ENCODE measurements around the gene POLR2A.

The POLR2A gene

DNA sequence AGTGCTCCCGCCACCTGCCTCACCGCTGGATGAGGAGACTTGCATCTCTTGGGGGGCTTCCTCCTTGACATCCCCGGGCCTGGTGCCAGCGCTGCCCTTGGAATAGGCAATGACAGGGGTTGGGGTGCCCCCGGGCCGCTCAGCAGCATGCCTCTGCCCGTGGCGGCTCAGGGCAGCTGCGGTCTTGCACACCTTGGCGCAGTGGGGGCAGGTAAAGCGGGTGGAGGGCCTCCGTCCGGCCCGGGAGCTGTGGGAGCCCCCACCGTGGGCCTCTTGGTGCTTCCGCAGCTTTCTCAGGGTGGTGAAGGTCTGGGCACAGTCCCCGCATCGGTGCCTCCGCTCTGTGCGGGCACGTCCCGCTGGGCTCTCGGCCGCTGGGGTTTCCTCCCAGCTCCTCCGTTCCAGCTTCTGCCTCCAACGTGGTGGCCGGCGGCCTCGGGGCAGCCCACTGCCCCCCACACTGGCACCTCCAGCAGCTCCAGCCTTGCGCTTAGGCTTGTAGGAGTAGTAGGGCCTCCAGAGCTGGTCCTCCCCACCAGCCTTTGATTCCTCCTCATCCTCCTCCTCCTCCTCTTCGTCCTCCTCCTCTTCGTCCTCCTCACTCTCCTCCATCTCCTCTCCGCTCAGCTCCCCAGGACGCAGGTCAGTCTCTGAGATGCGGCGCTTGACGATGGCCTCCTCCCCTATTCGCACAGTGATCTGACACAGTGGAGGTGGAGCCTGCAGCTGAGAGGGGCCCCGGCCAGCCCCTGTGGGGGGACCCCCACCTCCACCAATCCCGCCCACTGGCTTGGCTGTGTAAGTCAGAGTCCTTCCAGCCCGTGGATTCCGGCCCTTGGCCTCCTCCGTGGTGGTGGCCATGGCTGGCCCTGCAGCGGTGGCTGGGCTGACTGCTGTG, 21.4 kb upstream of the POLR2A start:
- no peak for DNase-seq (ENCODE audit: low read depth)
- H3K4me3 ChIP-seq (ENCODE audit: low read length): no peak overlapping the region
- no peak for TF ChIP-seq CTCF (conservative IDR thresholded peaks at IDR 0.05; ENCODE audit: low read depth, low read length)

- DNase-seq (ENCODE audit: low read depth): no peak
- H3K4me3 ChIP-seq (ENCODE audit: low read length): no peak overlapping the region
- TF ChIP-seq CTCF (conservative IDR thresholded peaks at IDR 0.05; ENCODE audit: low read depth, low read length): no peak
Observed at GRCh38 chr17:7463372-7463846, 20.8 kb upstream of the POLR2A start.

GRCh38 chr17:7464081-7464480, 20.1 kb upstream of the POLR2A start:
- no peak for TF ChIP-seq CTCF (conservative IDR thresholded peaks at IDR 0.05; ENCODE audit: low read depth, low read length)
- no peak for DNase-seq (ENCODE audit: low read depth)
- no peak overlapping the region for H3K4me3 ChIP-seq (ENCODE audit: low read length)

- no peak overlapping the region for H3K4me3 ChIP-seq (ENCODE audit: low read length)
- DNase-seq (ENCODE audit: low read depth): no peak
- TF ChIP-seq CTCF (conservative IDR thresholded peaks at IDR 0.05; ENCODE audit: low read depth, low read length): no peak
Observed at GRCh38 chr17:7465597-7466275, 18.4 kb upstream of the POLR2A start.

DNA sequence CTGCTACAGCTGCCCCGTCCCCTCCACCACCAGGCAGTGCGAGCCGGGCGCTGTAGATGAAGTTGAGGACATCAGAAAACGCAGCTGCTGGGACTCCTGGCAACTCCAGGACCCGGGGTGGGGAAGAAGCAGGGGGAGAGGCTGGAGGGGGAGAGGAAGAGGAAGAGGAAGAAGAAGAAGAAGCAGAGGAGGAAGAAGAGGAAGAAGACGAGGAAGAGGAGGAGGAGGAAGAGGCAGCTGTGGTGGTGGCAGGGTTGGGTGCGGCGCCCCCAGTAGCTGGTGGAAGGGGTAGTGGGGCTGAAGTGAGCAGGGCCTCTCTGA, 17.9 kb upstream of the POLR2A start:
- DNase-seq (ENCODE audit: low read depth): no peak
- H3K4me3 ChIP-seq (ENCODE audit: low read length): no peak overlapping the region
- no peak for TF ChIP-seq CTCF (conservative IDR thresholded peaks at IDR 0.05; ENCODE audit: low read depth, low read length)

DNA sequence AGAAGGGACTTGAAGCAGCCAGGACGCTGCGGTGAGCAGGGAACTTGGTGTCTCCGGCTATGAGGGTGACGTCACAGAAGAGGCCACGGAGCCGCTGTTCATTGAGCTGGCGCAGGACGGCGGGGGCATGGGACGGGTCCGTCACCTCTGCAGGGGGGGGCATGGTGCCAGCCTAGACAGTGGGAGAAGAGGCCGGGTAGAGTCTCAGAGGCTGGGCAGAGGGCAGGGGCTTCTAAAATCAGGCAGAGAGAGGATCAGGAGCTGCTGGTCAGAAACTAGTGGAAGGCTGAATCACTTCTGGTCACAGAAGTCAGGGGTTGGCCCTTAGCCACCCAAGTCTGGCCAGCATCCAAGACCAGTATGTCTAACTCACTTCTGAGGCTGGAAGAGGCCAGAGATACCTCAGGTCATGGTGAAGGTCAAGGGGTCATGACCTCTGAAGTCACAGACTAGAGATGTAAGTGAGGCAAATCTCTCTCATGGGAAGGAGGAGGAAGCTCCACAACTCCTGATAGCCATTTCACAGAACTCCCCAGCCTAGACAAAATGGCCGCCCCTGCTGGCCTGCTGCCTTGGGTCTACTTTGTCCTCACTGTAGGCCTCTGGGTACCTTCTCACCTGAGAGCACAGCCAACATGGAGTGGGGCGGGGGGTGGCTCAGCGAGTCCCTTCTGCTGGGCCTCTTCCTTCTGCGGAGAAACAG, 17.4 kb upstream of the POLR2A start:
- DNase-seq (ENCODE audit: low read depth): no peak
- no peak for TF ChIP-seq CTCF (conservative IDR thresholded peaks at IDR 0.05; ENCODE audit: low read depth, low read length)
- no peak overlapping the region for H3K4me3 ChIP-seq (ENCODE audit: low read length)
